DMS 273 treated with DMSO at 0.1 percent for 48 hours (cell line): Measurements from ENCODE around the gene UNC119B.
"Not testable (repeated sequence)": the region's sequence is repeated elsewhere in the genome, so short reads cannot be mapped to it uniquely, and the experiment has no call there.

Source experiments
- DNase-seq: peaks from one replicate; lab custom pipeline; 2025; lab: John Stamatoyannopoulos, UW

Gene UNC119B

GRCh38 chr12:120710031-120710804 lies at the start of gene UNC119B:
Gene UNC119B, plus strand, starts transcription at chr12:120710458. Its CDS starts 17 bp downstream, at chr12:120710475.
- no peak for DNase-seq

GRCh38 chr12:120661432-120661831 lies 48.8 kb upstream of the UNC119B start:
- no peak for DNase-seq

GRCh38 chr12:120662879-120663278 lies 47.4 kb upstream of the UNC119B start:
- no peak for DNase-seq

GRCh38 chr12:120663741-120664140 lies 46.5 kb upstream of the UNC119B start:
- no peak for DNase-seq

- DNase-seq: no peak
Observed at GRCh38 chr12:120666571-120667390, 43.5 kb upstream of the UNC119B start.

DNA sequence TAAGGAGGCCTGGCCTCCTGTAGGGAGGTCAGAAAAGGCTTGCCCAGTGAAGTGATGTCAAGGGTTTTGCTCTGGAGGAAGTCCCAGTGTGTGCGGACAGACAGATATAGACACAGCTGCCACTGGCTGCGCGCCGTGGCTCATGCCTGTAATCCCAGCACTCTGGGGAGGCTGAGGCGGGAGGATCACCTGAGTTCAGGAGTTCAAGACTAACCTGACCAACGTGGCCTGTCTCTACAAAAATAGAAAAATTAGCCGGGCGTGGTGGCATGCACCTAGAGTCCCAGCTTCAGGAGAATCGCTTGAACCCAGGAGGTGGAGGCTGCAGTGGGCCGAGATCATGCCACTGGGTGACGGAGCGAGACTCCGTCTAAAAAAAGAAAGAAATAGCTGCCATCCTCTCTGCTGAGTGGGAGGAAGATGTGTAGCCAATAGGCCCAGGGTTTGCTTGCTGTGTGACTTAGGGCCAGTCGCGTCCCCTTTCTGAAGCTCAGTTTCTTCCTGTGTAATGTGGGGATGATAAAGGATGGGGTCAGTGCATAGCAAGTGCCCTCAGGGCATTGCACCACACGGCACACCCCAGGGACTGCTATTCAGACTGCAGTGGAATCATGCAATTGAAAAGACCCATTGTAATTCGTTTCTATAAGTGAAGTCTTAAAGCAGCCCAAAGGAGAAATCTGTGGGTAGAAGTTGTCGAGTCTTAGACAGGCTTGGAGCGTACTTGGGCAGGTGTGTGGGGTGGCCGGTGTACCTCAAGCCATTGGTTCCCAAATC lies 42.0 kb upstream of the UNC119B start:
- DNase-seq: no peak

GRCh38 chr12:120668868-120669840 lies 41.1 kb upstream of the UNC119B start:
- DNase-seq: no peak

DNA sequence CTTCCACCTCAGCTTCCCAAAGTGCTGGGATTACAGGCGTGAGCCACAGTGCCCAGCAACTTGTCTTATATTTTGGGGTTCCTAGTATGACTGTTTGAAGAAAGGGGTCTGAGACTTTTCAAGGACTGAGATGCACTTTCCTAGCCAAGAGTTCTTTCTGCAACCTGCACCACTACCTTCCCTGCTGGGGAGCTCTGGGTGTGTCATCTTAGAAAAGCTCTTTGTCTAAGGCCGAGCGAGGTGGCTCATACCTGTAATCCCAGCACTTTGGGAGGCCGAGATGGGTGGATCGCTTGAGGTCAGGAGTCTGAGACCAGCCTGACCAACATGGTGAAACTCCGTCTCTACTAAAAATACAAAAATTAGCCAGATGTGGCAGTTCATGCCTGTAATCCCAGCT lies 40.0 kb upstream of the UNC119B start:
- not testable (repeated sequence) for DNase-seq

- no peak for DNase-seq
Observed at GRCh38 chr12:120670667-120671066, 39.6 kb upstream of the UNC119B start.

DNA sequence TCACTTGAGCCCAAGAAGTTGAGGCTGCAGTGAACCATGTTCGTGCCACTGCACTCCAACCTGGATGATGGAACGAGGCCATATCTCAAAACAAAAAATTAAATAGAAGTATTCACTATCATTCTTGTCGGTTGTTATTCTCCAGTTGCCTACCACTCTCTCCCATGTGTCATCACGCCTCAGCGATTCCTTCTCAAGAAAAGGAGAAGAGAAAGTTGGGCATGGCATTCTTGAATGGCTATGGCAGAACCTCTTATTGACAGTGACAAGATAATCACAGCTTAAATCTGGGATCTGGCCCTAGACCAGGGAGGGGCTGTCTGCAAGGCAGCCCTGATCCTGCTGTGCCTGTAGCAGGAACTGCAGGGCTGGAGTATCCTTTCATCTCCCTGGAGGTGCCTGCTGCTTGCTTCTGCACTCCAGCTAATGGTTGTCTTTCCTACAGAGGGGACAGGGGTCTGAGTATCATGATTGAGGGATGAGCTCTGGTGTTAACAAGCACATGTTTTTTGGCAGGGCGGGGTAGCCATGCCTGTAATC lies 36.1 kb upstream of the UNC119B start:
- no peak for DNase-seq

GRCh38 chr12:120677765-120678473 lies 32.3 kb upstream of the UNC119B start:
- DNase-seq: no peak

GRCh38 chr12:120678572-120678971 lies 31.7 kb upstream of the UNC119B start:
- no peak for DNase-seq

GRCh38 chr12:120680165-120680738 lies 30.0 kb upstream of the UNC119B start:
- DNase-seq: no peak

DNA sequence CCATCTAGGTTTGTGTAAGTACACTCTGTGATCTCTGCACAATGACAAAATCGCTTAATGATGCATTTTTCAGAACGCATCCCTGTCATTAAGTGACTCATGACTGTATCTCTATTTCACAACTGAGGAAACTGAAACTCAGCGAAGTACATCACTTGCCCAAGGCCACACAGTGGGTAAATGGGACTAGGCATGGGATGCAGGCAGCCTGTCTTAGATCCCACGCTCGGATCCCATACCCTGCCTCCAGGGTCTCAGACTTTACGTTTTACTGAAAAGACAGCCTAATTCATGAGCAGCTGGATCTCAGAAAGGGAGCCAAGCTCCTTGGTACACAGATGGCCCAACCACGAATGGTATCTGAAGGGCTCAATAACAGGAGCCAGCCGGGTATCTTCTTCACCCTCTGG lies 25.7 kb upstream of the UNC119B start:
- DNase-seq: no peak

- DNase-seq: no peak
Observed at GRCh38 chr12:120685522-120685921, 24.7 kb upstream of the UNC119B start.

- DNase-seq: peak; percentile 78
Observed at GRCh38 chr12:120686151-120686689, 24.0 kb upstream of the UNC119B start.

- DNase-seq: peak; percentile 95
Observed at GRCh38 chr12:120686690-120687577, 23.3 kb upstream of the UNC119B start, which contains the start of gene MLEC. Gene MLEC, plus strand, starts transcription at chr12:120687149. Its CDS starts 148 bp downstream, at chr12:120687297.

- no peak for DNase-seq
Observed at GRCh38 chr12:120687578-120688289, 22.5 kb upstream of the UNC119B start.
